HG03342 (cell line): ENCODE results near the gene CCDC66.

ENCODE experiments used
- ATAC-seq: cut with Tn5 transposase; IDR thresholded peaks from one replicate; pipeline ENCODE4 v1.9.1; 2021; ENCODE audit warnings: mild to moderate bottlenecking, moderate library complexity; ENCODE audit not compliant: unreplicated experiment

CCDC66 gene

DNA sequence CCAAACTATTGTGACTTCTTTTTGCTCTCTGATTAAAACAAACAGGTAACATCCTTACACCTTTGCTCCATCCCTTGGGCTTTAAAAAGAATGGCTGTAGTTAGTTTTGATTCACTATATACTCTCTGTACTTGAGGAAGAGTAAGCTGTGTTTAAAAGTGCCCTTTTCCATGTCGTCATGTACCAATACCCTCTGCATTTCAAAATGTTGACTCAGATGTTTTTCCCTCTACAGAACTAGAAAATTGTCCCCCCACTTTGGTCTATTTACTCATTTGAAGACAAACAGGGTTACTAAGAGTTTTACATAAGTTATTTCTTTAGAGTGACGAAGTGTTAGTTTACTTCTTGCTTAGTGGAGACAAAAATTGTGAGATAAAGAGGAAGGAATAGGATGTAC is 63.4 kb downstream of the CCDC66 start:
- no peak for ATAC-seq

DNA sequence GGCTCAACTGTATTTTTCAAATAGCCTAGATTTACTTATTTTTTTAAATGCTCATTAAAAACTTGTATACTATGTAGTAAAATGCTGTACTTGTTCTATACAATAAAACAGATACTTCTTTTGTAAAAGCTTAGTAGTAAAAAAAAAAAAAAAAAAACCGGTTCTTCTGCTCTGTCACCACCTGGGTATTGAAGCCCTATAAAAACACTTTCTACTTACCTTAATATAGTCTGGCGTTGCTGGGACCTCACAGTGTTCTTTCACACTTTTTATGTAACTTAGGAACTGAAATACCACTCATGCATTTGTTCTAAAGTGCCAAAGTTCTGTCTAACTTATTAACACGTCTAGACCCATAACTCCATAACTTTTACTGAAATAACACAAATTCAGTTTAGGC is 64.7 kb downstream of the CCDC66 start:
- ATAC-seq = no peak

DNA sequence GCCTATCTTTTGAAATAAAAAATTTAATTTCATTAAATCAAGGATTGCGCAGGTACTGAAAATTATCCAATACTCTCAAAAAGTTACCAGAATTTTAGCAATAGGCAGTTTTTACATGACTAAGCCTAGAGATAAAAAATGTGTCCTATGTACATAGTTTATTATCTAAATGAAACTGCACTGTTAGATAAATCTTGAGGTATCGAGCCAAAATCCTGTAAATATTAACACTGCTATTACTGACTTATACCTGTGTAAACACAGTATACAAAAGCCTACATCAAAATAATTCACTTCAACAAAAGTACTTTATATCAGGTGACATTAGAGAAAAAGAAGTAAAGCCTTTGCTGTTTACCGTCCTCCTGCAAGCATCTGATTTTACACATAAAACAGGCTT is 65.4 kb downstream of the CCDC66 start:
- no peak for ATAC-seq

DNA sequence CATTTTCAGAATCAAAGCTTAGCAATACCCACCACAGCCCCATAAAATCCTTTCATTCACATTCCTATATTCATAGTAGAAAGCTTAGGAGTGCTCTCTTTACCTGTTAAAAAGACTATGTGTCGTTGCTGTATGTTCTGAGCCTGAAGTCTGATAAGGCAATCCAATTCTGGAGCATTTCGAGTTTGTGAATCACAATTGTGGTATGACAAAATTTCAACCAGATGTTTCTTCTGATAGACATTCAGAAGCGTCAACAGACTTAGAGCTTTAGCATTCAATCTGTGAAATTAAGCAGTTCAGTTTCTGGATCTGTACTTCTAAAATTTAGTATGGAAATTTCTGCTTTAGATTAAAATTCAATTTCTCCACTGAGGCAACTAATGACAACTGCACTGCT is 67.8 kb downstream of the CCDC66 start:
- ATAC-seq = no peak

DNA sequence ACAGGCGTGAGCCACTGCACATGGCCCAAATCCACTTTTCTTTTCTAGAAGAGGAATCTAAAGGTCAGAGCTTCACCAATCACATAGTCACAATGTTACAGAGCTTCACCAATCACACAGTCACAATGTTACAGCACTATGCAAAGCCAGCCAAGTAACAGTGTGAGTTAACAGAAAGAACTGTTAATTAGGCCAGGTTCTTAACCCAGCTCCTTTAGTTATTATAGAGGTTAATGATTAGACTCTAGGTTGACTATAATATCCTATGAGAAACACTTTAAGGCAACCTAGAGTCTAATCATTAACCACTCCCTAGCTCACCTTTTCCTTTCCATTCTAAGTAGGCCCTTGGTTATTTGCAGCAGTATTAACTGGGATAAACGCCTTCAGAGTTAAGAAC is 72.1 kb downstream of the CCDC66 start:
- ATAC-seq = peak; percentile 76

DNA sequence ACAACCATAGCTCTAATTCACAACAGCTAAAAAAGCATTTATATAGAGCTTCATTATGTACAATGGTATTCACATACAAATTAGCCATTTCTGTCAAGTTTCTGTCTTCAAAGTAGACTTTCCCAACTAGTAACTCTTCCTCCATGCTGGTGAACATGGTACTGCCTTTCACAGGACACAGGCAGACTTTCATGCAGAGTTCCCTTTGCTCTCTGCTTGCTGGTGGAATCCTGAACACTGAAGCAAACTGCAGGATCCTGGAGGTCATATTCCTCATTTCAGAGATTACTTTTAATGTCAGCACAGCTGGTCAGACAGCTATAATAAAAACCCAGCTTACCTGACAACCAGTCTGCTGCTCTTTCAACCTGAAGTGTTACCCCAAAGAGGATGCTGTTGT is 72.5 kb downstream of the CCDC66 start:
- peak; percentile 18 for ATAC-seq

DNA sequence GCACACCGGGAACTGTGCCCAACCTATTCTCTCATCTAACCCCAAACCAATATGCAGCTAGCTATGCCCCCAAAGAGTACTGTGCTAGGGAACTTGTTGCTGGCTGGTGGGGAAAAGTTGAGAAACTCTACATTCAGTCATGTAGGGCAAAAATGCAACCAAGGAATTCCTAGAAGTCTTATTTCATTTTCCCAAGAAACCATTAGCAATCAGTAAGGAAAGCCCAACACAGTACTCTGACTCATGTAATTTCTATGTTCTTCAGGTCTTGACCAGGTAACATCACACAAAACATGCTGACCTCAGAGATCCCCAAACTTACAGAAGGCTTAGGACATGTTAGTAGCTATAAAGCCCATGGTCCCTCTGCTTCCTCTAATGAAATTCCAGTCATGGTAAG is 74.0 kb downstream of the CCDC66 start:
- ATAC-seq = no peak

DNA sequence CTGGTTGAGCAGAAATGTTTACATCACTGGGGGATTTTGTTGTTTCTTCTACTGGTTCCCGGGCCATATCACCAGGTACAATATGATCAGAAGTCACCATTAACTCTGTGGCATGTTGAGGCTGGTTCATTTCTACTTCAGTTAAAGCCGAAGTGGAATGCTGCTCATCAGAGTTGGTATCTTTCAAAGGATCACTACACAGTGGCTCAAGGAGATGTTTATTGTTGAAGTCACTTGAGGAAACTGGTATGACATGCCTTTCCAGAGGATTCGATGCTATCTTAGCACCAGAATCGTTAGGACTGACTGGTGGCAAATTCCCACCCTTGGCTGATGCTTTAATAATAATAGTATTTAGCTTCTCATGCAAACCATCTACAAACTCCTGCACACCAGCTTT is 76.2 kb downstream of the CCDC66 start:
- no peak for ATAC-seq

DNA sequence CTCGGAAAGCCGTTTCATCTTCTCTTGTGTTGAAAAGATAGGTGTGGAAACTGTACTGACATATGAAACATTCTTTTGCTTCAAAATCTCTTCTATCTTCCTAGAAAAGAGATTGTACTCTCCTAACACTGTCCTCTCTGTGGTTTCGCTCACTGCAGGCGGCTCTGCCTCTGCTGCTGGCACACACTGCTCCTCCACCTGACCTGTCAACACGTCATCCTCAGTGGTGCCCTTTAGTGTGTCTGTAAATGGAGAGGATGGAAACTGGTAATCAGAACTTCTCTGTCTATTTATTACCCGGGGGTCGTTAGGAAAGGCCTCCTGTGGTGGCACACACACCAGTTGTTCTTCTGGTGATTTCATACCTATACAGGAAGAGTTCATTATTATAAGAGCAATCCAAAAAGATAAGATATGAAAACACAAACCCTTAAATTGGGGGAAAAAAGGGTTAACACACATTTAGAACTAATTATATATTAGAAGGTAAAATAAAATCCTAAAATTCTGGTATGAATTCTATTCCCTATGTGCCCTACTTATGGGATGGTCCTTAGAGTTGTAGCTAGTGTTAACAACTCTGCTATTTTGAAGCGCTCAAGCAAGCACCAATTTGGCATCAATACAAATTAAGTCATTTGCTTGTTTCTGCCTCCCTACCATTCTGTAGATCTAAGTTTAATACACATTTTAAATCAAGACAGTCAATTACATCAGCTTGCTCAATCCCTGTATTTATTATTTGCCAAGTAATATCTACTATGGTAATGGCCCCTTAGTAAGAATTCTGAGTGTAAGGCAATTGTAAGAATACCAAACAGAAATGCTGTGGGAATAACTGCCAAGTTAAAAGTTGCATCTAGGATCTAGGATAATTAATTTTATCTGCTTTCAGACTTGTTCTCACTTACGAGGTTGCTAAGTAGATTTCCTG is 76.9 kb downstream of the CCDC66 start:
- ATAC-seq = no peak

DNA sequence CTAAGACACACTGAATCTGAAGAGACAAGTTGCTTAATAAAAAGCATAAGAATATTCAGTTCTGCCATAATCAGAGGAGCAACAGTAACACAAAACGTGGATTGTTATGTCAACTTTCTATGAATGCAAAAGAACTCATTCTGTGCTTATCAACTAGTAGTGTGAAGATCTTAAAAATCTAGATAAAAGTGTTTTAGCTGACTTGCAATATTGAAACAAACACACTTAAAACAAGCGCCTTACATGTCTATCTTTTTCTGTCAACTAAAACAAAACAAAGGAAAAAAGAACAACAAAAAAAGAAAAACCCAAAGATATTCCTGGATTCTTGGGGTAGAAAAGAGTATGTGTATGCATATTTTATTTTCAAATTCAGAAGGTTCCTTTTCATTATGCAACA is 88.4 kb downstream of the CCDC66 start:
- no peak for ATAC-seq

DNA sequence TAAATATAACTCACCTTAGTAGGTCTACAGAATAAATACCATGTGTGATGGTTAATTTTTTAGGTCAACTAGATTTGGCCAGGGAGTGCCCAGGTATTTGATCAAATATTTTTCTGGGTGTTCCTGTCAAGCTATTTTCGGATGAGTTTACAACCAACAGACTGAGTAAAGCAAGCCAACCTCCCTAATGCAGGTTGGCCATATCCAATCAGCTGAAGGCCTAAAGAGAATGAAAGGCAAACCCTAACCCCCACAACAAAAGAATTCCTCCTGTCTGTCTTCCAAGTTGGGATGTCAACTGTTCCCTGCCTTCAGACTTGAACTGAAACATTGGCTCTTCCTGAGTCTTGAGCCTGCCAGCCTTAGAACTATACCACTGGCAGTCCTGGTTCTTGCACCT is 97.5 kb downstream of the CCDC66 start:
- no peak for ATAC-seq

DNA sequence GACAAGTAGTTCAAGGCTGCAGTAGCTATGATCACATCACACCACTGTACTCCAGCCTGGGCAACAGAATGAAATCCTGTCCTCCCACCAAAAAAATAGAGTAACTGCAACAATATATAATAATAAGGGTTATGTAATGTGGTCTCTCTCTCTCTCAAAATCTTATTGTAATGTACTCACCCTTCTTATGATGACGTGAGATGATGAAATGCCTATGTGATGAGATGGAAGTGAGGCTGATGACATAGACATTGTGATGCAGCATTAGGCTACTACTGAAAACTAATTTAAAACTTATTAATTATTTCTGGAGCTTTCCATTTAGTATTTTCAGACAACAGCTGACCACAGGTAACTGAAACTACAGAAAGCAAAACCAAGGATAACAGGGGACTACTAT is 98.7 kb downstream of the CCDC66 start:
- no peak for ATAC-seq

DNA sequence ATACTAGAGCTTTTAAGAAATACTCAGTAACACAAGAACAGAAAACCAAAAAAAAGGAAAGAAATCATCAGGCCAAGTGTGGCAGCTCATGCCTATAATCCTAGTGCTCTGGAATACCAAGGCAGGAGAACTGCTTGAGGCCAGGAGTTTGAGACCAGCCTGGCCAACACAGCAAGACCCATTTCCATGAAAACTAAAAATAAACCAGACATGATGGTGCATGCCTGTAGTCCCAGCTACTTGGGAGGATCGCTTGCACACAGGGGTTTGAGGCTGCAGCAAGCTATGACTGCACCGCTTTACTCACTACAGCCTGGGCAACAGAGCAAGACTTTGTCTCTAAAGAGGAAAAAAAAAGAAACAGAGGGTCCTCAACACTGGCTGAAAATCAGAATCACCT is 107.8 kb downstream of the CCDC66 start:
- no peak for ATAC-seq

DNA sequence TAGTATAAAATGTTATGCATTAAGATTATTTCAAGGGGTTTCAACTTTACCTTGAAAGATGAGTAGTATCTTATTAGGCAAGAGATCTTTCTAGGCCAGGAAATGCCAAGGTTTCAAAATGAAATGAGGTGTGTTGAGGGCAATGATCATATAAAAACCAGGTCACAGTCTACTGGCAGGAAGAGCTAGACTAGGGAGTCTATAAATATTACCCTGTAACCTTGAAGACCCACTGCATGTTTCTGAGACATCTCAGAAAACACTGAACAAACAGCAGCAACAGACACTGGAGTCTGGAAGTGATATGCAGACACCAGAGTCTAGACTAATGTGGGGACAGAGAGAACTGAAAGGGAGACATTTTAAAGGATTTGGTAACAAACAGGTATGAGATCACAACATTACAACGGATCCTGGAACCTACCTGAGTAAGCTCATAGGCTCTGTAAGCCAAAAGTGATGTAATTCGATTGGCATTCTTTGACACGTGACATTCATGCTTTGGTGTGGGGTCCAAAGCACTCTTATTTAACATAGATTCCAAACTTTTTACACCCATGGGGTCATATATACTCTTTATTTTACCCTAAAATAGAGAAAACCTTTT is 111.1 kb downstream of the CCDC66 start:
- ATAC-seq = no peak
